BJ (cell line): ENCODE results near the gene ZNF700. TPM values are rescaled to one million over a fixed set of nuclear protein-coding genes. Genes with fewer than 3 reads are reported as not detected.
A peak's percentile ranks its signal among the peaks of the same experiment; 100 is the strongest.
"Not testable (repeated sequence)": the region's sequence is repeated elsewhere in the genome, so short reads cannot be mapped to it uniquely, and the experiment has no call there.

Experiments used
- CTCF ChIA-PET: fragments of 350-600 bp; formaldehyde crosslinking; extraction: SDS; loops from one replicate; lab custom pipeline; 2021; ENCODE audit warnings: antibody characterized with exemption, inconsistent platforms; lab: Yijun Ruan, JAX
- POLR2A ChIA-PET: fragments of 300-600 bp; sonication (Branson Sonifier 250); formaldehyde crosslinking; extraction: SDS; loops from one replicate; lab custom pipeline; 2021; ENCODE audit warnings: antibody characterized with exemption; lab: Charles Lee
- DNase-seq: peaks from one replicate; pipeline ENCODE4 v3.0.0-alpha.2; 2011; ENCODE audit warnings: low read depth
- H3K27me3 ChIP-seq: 2 replicates; pipeline ENCODE4 v1.6.0; 2011; ENCODE audit warnings: low read length; ENCODE audit not compliant: control insufficient read depth, insufficient read depth
- H3K36me3 ChIP-seq: 2 replicates; pipeline ENCODE4 v1.5.1; 2011; ENCODE audit warnings: low read length; ENCODE audit not compliant: control insufficient read depth, insufficient read depth
- H3K4me3 ChIP-seq: 2 replicates; pipeline ENCODE4 v1.5.1; 2011; ENCODE audit warnings: low read depth, mild to moderate bottlenecking, control low read depth, low read length
- polyA plus RNA-seq: library from polyadenylated mRNA; depleted of rRNA; stranded (reverse); fragments of >200 nt; gene quantifications from 2 replicates; pipeline ENCODE4 v1.2.3, GENCODE V29; 2011
- TF ChIP-seq, protein P1 (sequence below): IDR thresholded peaks from 2 replicates; pipeline ENCODE4 v1.5.1; 2011; ENCODE audit warnings: low read depth, mild to moderate bottlenecking, control low read depth, inconsistent platforms, low read length, moderate library complexity; ENCODE audit not compliant: insufficient read depth

Gene ZNF700
- polyA plus RNA-seq, 1 experiment: 2.5 TPM

- CTCF ChIA-PET: interaction anchor here (0.6 to 0.9 kb wide), 2 partner anchors 26 to 133 kb away, joined by 3 read pairs; no protein-coding TSS in a partner anchor
- DNase-seq: no peak
- no peaks in the 10 kb centered on the region for H3K27me3 ChIP-seq
- H3K36me3 ChIP-seq: no peaks in the 10 kb centered on the region
- POLR2A ChIA-PET: no interaction called here
- H3K4me3 ChIP-seq: no peak overlapping the region
- TF ChIP-seq, protein P1, sequence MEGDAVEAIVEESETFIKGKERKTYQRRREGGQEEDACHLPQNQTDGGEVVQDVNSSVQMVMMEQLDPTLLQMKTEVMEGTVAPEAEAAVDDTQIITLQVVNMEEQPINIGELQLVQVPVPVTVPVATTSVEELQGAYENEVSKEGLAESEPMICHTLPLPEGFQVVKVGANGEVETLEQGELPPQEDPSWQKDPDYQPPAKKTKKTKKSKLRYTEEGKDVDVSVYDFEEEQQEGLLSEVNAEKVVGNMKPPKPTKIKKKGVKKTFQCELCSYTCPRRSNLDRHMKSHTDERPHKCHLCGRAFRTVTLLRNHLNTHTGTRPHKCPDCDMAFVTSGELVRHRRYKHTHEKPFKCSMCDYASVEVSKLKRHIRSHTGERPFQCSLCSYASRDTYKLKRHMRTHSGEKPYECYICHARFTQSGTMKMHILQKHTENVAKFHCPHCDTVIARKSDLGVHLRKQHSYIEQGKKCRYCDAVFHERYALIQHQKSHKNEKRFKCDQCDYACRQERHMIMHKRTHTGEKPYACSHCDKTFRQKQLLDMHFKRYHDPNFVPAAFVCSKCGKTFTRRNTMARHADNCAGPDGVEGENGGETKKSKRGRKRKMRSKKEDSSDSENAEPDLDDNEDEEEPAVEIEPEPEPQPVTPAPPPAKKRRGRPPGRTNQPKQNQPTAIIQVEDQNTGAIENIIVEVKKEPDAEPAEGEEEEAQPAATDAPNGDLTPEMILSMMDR: no peak
Observed at GRCh38 chr19:11894851-11895250, 30.1 kb upstream of the ZNF700 start.

DNA sequence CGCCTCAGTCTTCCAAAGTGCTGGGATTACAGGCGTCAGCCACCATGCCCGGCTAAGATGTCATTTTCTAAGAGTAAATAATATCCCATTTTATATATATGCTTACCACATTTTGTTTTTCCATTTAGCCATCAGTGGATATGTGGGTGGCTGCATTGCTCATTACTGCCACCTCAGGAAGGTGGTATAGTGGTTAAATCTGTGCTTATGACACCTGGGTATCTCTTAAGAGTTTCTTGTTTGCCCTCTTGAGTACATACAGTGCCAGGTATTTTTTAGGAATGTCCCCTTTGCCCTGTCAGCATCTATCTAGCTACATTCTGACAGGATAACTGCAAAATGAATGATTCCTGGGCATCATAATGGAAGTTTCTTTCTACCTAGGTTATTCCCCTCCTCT is 22.7 kb upstream of the ZNF700 start:
- POLR2A ChIA-PET: no interaction called here
- Histone ChIP-seq H3K36me3 (peaks cover 7% of the 10 kb centered on the region), H3K4me3 (no peak overlapping the region), H3K27me3 (no peaks in the 10 kb centered on the region)
- DNase-seq: no peak
- CTCF ChIA-PET: no interaction called here
- TF ChIP-seq, protein P1: no peak

DNA sequence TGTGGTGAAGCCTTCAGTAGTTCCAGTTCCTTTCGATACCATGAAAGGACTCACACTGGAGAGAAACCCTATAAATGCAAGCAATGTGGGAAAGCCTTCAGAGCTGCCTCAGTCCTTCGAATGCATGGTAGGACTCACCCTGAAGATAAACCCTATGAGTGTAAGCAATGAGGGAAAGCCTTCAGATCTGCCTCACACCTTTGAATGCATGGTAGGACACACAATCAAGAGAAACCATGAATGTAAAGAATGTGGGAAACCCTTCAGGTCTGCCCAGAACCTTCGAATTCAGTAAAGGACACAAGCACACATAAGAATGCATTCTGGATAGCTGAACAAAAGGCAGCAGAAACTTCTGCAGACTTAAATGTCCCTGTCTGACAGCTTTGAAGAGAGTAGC is 19.0 kb upstream of the ZNF700 start:
- no peak overlapping the region for H3K4me3 ChIP-seq
- H3K36me3 ChIP-seq: peaks cover 7% of the 10 kb centered on the region
- DNase-seq: no peak
- TF ChIP-seq, protein P1: no peak
- no peaks in the 10 kb centered on the region for H3K27me3 ChIP-seq
- CTCF ChIA-PET: no interaction called here
- POLR2A ChIA-PET: no interaction called here

DNA sequence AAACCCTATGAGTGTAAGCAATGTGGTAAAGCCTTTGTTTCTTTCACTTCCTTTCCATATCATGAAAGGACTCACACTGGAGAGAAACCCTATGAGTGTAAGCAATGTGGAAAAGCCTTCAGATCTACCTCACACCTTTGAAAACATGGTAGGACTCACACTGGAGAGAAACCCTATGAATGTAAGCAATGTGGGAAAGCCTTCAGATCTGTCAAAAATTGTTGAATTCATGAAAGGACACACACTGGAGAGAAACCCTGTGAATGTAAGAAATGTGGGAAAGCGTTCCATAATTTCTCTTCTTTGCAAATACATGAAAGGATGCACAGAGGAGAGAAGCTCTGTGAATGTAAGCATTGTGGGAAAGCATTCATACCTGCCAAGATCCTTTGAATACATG is 13.0 kb upstream of the ZNF700 start:
- H3K27me3 ChIP-seq, DNase-seq, H3K36me3 ChIP-seq, POLR2A ChIA-PET, CTCF ChIA-PET, H3K4me3 ChIP-seq: not testable (repeated sequence)

DNA sequence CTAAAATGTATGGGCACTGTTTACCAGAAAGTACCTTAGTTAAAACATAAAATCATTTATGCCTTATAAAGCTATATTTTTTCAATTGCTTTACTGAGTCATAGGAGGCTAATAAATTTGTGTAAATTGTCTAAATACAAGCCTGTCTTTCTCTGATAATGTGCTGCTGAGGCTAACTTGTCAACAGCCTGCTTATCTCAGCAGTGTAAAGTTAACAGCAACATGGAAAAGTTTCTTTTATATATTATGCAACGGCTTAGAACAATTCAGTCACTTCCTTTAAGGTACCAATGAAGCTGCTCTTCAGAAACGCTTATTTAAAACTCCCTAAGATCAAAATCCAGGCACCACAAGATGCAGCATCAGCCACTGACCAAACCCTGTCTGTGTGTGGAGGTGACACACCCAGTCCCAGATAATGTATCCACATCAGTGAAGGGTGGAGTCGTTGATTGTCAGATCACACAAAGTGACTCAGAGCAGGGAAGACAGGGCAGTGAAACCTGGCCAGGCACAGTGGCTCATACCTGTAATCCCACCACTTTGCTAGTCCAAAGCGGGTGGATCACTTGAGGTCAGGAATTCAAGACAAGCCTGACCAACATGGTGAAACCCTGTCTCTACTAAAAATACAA is 10.4 kb upstream of the ZNF700 start:
- H3K4me3 ChIP-seq, DNase-seq, H3K27me3 ChIP-seq, POLR2A ChIA-PET, H3K36me3 ChIP-seq: not testable (repeated sequence)
- CTCF ChIA-PET: interaction anchor here (2.1 kb wide), 1 partner anchor 9 kb away, joined by 8 read pairs; no protein-coding TSS in a partner anchor

DNA sequence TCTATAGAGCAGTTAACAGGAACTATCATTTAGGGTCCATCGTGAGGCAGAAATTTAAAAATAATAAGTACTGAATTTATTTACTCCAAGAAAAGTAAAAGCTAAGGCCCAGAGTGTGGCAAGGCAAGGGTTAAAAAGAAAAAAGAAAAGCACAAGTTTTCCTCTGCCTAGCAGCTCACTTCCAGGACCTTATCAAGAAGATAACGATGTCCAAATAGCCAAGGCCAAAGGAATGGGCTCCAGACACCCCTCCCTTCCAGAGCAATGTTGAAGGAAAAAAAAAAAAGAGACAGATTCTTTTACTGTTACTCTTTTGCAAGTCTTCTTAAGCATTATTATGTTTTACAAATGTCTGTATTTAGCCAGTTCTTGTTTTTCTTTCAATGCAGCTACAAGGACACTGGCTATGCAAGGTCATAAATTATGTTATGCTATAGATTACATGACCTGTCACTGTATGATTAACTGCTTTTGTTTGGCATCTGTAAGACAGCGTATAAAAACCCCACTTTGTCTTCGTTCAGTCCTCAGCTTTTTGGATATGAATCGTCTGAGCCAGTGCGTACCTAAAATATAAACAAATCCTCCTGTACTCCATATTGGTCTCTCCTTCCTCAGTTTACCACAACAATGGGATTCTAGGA is 2.9 kb upstream of the ZNF700 start:
- TF ChIP-seq, protein P1: no peak
- no peaks in the 10 kb centered on the region for H3K36me3 ChIP-seq
- H3K4me3 ChIP-seq: no peak overlapping the region
- H3K27me3 ChIP-seq: no peaks in the 10 kb centered on the region
- CTCF ChIA-PET: interaction anchor here (0.9 to 4.3 kb wide), 6 partner anchors 7 to 136 kb away, joined by 3 to 107 read pairs (median 6); no protein-coding TSS in a partner anchor
- DNase-seq: no peak
- POLR2A ChIA-PET: no interaction called here

DNA sequence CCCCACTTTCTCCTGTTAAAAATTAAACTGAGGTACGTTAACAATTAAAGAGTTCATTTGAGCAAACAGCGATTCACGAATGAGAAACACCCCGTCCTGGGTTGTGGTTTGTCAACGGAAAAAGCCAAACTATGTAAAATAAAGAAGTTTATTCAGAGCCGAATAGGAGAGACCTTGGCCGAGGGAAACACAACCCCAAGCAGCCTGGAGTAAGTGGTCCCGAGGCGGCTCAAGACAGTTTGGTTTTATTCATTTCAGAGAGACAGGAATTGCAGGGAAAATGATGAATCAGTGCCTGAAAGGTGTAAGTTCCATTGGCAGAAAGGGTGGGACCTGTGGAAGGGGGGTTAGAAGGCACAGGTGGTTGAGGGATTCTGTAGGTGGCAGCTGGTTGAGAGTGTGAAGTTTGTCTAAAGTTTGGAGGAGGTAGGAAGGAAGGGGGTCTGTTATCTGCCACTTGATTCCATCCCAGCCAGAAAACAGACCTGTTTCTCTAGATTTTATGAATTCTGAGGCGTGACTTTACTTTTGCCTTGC is 812 bp downstream of the ZNF700 start:
- peak overlapping the region; percentile 90 for H3K4me3 ChIP-seq
- H3K27me3 ChIP-seq, POLR2A ChIA-PET, DNase-seq, H3K36me3 ChIP-seq: not testable (repeated sequence)
- CTCF ChIA-PET: interaction anchor here (1.1 to 4.3 kb wide), 2 partner anchors 64 to 127 kb away, joined by 3 to 107 read pairs; partner anchors contain the start of gene ZNF491
